HG02884 (cell line): ENCODE data around the gene GYS1.

Experiments used
- ATAC-seq: cut with Tn5 transposase; IDR thresholded peaks from one replicate; pipeline ENCODE4 v1.9.1; 2021; ENCODE audit warnings: mild to moderate bottlenecking, moderate library complexity; ENCODE audit not compliant: unreplicated experiment

The GYS1 gene

GRCh38 chr19:48991011-48991609, 2.0 kb downstream of the GYS1 start:
- no peak for ATAC-seq

DNA sequence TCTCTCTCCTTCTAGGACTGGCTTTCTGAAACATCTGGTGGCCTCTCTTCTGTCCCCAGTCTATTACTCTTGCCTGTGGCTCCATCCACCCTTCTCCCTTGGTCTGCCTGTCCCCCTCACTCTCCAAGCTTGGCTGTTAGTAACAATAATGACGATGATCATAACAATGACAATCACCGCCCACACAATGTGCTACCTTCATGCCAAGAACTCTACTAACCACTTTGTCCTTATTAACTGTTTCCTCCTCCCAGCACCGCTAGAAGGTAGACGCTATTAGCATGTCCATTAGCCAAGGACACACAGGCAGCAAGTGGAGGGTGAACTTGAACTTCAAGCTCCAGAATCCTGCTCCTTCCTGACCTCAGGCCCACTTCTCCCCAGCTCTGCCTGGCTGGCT, 2.7 kb downstream of the GYS1 start:
- ATAC-seq, result no peak

DNA sequence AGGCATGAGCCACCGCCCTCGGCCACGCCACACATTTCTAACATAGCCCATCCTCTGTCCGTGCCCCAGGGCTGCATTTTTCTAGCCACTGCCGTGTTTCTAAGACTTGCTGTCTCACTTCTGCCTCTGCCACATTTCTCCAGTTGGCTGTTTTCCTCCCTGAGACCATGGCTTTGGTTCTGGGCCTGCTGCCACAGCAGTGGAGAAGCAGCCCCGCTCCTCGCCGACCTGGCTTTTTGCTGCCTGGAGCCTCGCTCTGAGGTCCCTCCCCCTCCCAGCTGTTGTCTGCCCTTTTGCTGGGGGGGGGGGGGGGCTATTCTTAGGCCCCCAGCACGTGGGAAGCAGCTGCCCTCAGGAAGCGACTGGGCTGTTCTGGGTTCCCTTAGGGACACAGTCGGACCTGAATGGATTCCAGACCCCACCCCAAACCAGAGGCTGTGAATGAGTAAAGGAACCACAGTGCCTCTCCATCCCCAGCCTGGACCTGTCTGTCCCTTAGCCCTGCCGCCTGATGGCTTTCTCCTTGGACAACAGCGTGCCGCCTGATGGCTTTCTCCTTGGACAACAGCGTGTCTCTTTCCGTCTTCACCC, 3.3 kb downstream of the GYS1 start:
- ATAC-seq, result no peak

DNA sequence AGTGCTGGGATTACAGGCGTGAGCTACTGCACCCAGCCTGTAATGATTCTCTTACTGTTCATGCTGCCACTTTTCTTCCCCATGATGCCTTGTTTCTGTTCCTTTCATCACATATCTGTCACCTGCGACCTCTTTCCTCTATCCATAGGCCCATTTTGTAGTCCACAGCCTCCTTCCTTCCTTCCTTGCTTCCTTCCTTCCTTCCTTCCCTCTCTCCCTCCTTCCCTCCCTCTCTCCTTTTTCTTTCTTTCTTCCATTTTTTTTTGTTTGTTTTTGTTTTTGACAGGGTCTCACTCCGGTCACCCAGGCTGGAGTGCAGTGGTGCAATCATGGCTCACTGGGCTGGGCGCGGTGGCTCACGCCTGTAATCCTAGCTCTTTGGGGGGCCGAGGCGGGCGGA, 4.2 kb downstream of the GYS1 start:
- ATAC-seq, result no peak

DNA sequence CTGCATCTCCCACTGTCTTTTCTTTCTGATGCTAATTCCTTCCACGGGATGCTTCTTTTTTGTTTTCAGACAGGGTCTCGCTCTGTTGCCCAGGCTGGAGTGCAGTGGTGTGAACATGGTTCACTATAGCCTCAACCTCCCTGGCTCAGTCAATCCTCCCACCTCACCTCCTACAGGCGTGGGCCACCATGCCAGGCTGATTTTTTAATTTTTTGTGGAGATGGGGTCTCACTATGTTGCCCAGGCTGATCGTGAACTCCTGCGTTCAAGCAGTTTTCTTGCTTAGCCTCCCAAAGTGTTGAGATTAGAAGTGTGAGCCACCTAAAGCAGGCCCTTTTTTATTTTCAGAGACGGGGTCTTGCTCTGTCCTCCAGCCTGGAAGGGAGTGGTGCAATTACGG, 4.8 kb downstream of the GYS1 start:
- ATAC-seq, result no peak

DNA sequence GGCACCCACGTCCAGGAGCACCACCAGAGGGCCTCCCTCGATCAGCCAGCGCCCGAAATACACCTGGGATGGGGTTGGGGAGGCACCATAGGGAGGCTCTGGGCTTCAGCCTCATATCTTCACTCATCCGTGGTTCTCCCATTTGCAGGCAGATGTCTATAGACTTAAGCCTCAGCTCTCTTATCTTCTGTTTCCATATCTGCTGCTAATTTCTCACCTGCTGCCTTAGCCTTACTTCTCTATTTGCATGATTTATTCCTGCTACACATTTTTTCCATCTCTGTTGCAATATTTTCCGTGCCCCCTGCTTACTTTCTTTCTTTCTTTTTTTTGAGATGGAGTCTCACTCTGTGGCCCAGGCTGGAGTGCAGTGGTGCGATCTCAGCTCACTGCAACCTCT, 5.8 kb downstream of the GYS1 start:
- no peak for ATAC-seq

DNA sequence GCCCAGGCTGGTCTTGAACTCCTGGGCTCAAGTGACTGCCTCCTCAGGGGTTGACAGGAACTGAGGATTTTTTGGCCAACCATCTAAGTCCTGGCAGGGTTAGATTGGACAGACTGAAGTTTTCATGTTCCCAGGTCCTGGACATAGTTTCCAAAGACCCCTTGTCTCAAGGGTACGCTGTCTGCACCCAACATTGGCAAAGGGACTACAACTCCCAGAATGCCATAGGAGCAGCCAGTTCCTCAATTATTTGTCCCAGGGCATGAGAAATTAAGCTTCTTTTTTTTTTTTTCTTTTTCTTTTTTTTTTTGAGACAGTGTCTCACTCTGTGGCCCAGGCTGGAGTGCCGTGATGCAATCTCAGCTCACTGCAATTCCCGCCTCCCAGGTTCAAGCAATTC, 6.9 kb downstream of the GYS1 start:
- no peak for ATAC-seq

GRCh38 chr19:48985711-48986110, 7.4 kb downstream of the GYS1 start:
- no peak for ATAC-seq

GRCh38 chr19:48982280-48982679, 10.8 kb downstream of the GYS1 start:
- no peak for ATAC-seq

- no peak for ATAC-seq
These were observed 16.0 kb downstream of the GYS1 start for GRCh38 chr19:48977061-48977460.

- no peak for ATAC-seq
These were observed 16.9 kb downstream of the GYS1 start for GRCh38 chr19:48975947-48976847.

DNA sequence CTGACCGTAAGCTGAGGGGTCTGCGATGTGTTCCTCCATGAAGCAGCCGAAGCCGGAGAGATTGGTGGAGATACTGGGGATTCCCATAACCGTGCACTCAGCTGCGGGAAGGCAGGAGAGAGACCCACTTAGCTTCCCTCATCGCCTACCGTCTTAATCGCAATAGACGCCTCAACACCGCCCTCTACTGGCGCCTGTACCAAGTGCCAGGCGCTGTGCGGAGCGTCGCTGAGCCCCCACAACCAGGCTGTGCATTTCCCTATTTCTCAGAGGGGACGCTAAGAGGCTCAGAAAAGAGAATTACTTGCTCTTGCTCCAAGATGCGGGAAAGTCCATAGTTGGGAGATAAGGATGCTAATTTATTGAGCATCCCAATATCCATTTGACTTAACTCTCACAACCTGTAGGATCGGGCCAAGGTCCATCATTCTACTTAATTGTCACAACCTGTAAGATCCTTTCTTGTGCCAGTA, 22.1 kb downstream of the GYS1 start:
- ATAC-seq, result no peak

DNA sequence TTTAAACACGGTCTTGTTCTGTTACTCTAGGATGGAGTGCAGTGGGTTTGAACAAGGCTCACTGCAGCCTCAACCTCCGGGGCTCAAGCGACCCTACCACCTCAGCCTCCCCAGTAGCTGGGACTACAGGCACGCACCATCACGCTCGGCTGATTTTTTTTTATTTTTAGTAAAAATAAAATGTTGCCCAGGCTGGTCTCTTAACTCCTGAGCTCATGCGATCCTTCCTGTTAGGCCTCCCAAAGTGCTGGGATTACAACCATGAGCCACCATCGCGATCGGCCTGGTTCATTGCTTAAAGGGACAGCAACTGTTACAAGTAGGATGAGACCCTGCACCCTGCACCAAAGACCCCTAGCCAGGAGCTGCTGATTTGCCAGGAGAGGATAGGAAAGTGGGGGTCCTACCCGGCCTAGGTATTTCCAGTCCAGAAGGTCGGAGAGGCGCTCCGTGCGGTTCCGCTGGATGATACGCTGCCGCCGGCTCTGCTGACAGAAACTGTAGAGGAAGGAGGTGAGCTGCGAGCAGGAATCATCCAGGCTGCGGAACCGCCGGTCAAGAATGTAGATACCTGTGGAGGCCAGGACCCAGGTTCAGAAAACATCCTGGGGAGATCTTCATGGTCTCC, 22.9 kb downstream of the GYS1 start:
- no peak for ATAC-seq

- ATAC-seq, result no peak
These were observed 23.6 kb downstream of the GYS1 start for GRCh38 chr19:48969276-48970138.

DNA sequence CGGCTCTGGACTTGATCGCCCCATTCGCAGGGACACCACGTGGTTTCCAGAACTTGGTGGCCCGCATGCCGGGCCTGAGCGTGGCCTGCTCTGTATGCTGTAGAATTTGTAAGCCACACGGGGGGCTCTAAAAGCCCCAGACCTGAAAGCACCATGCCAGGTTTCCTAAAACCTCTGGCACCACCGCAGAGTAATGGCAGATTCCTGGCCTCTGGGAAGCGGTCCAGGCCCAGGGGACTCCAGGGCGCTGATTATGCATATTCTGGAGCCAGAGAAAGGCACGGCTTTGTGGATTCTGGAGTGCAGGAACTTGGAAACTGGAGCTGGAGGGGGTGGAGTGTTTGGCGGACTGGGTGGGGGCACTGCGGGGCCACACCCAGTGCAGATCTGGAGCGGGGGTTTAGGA, 24.3 kb downstream of the GYS1 start:
- ATAC-seq, result no peak

DNA sequence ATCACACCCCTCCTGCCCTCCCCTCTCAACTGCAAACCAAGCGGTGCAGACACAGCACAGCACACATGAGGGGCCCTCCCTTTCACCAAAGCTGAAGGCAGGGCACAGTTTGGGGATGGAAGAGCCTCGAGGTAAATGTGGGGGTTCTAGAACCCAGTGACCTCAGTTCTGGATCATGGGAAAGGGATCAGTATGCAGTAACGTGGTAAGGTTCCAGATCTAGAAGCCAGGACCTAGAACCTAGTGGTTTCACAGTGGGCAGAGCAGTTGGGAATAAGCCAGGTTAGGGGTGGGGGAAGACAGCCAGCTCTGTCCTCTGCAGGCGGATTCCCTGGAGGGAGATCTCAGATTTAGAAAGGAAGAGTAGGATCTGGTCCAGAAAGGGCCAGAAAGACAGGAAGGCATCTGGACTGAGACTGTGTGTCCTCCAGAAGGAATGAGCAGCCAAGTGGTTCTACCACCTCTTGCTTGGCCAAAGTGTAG, 24.9 kb downstream of the GYS1 start:
- ATAC-seq, result no peak

- no peak for ATAC-seq
These were observed 25.5 kb downstream of the GYS1 start for GRCh38 chr19:48967346-48968178.

DNA sequence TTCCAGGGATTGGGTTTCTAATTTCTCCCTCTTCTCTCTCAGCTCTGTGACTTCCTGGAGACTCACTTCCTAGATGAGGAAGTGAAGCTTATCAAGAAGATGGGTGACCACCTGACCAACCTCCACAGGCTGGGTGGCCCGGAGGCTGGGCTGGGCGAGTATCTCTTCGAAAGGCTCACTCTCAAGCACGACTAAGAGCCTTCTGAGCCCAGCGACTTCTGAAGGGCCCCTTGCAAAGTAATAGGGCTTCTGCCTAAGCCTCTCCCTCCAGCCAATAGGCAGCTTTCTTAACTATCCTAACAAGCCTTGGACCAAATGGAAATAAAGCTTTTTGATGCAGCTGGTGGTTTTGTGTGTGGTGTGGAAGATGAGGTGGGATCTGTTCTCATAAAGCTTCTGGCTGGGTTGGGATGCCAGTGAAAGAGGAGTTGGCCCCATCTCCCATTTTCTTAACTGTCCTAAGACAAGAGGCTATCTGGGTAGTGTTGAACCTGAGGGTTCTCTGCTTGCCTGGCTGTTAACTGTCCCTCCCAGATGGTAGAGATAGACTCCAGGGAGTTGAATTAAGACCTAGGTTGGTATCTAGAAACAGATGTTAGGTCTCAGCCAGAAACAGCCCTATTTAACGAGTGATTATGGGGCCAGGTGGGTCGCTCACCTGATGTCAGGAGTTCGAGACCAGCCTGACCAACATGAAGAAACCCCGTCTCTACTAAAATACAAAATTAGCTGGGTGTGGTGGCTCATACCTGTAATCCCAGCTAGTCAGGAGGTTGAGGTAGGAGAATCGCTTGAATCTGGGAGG, 26.4 kb downstream of the GYS1 start:
- no peak for ATAC-seq
